K562 (cell line): ENCODE data around the gene DNAJC9. TPM values are rescaled to one million over a fixed set of nuclear protein-coding genes. Genes with fewer than 3 reads are reported as not detected.

Source experiments
- ATAC-seq: fragments of 200-7000 bp; cut with Tn5 transposase; 3 replicates; pipeline ENCODE4 v1.9.1; 2020; ENCODE audit warnings: moderate library complexity
- BruUV-seq: library from RNA; stranded (reverse); fragments of 400-500 nt; replicated peaks from 2 replicates; lab custom pipeline; 2021; lab: Mats Ljungman, UMichigan
- CTCF ChIA-PET: fragments of 300-600 bp; formaldehyde crosslinking; extraction: SDS; loops from one replicate; lab custom pipeline; 2021; ENCODE audit warnings: low intra/inter-chr PET ratio; lab: Yijun Ruan, JAX
- POLR2A ChIA-PET: fragments of 300-600, 350-650 bp; sonication (Branson Sonifier 250); formaldehyde crosslinking; extraction: SDS; loops from one replicate; lab custom pipeline; 2021; ENCODE audit warnings: antibody characterized with exemption, inconsistent platforms; lab: Yijun Ruan, JAX
- DNase-seq, 4 experiments: peaks; one replicate each; pipeline versions ENCODE4 v3.0.0 to v3.0.0-alpha.2; 2011 to 2018; ENCODE audit warnings: low spot score in 3 of 4, mixed read lengths in 3 of 4; ENCODE audit errors: extremely low read depth in 1 of 4
- FAIRE-seq: peaks from 2 replicates; lab custom pipeline; 2011; peaks lifted over from hg19 to GRCh38; lab: Jason Lieb, UNC
- H2AFZ ChIP-seq: 2 replicates; pipeline ENCODE4 v1.6.0; 2011; ENCODE audit warnings: low read depth, low read length, control low read depth, inconsistent platforms
- H3K27ac ChIP-seq: fragments of 200-600 bp; 3 replicates; pipeline ENCODE4 v1.8.0; 2011; ENCODE audit warnings: low read depth, mild to moderate bottlenecking, control low read depth, inconsistent platforms, low read length, moderate library complexity, mixed read lengths; ENCODE audit errors: extremely low read depth
- H3K27me3 ChIP-seq, 2 experiments: fragments of 300-600 bp in 1 of 2; 2 replicates in 1 of 2; 3 replicates in 1 of 2; pipeline versions ENCODE4 v1.6.0 to v1.8.0; 2011; ENCODE audit warnings: inconsistent platforms in 2 of 2, low read length in 2 of 2, mild to moderate bottlenecking in 1 of 2, mixed read lengths in 1 of 2, moderate library complexity in 1 of 2; ENCODE audit not compliant: control insufficient read depth in 2 of 2, insufficient read depth in 2 of 2
- H3K36me3 ChIP-seq: fragments of 300-600 bp; 3 replicates; pipeline ENCODE4 v1.8.0; 2011; ENCODE audit warnings: mild to moderate bottlenecking, low read length, inconsistent platforms; ENCODE audit not compliant: control insufficient read depth, insufficient read depth
- H3K4me1 ChIP-seq, 2 experiments: fragments of 200-600 bp in 1 of 2; replicated peaks in 1 of 2; 2 replicates in 1 of 2; 3 replicates in 1 of 2; pipeline versions ENCODE4 v1.5.1 to v1.8.0; 2011; ENCODE audit warnings: inconsistent platforms in 2 of 2, low read length in 2 of 2, mild to moderate bottlenecking in 1 of 2, mixed read lengths in 1 of 2, moderate library complexity in 1 of 2; ENCODE audit not compliant: control insufficient read depth in 2 of 2, insufficient read depth in 2 of 2
- H3K4me2 ChIP-seq: 2 replicates; pipeline ENCODE4 v1.6.1; 2011; ENCODE audit warnings: low read length, control low read depth, inconsistent platforms, mixed read lengths; ENCODE audit not compliant: insufficient read depth
- H3K4me3 ChIP-seq: fragments of 200-600 bp; sonication (generic), shearing (Covaris generic); 2 replicates; pipeline ENCODE4 v1.5.1; 2016; ENCODE audit warnings: control low read depth, inconsistent platforms
- H3K79me2 ChIP-seq: fragments of 200-600 bp; 3 replicates; pipeline ENCODE4 v1.8.0; 2011; ENCODE audit warnings: low read length, inconsistent platforms; ENCODE audit not compliant: control insufficient read depth, insufficient read depth
- H3K9ac ChIP-seq, 2 experiments: 2 replicates each; pipeline versions ENCODE4 v1.6.0 to v1.6.1; 2011; ENCODE audit warnings: low read depth in 2 of 2, low read length in 2 of 2, control low read depth in 1 of 2, inconsistent platforms in 1 of 2, mild to moderate bottlenecking in 1 of 2, mixed read lengths in 1 of 2; ENCODE audit not compliant: insufficient read depth in 1 of 2
- H3K9me1 ChIP-seq: one replicate; pipeline ENCODE4 v1.6.0; 2011; ENCODE audit warnings: inconsistent platforms, mild to moderate bottlenecking, low read length, moderate library complexity; ENCODE audit not compliant: control insufficient read depth, insufficient read depth
- H3K9me3 ChIP-seq: replicated peaks from 2 replicates; pipeline ENCODE4 v1.5.1; 2011; ENCODE audit warnings: low read depth, low read length, inconsistent platforms; ENCODE audit not compliant: control insufficient read depth, insufficient read depth
- H4K20me1 ChIP-seq: replicated peaks from 2 replicates; pipeline ENCODE4 v1.6.1; 2011; ENCODE audit warnings: low read length, inconsistent platforms, mixed read lengths; ENCODE audit not compliant: control insufficient read depth, insufficient read depth
- BRCA1 ChIP-seq, 2 experiments: fragments of 450-650 bp in 1 of 2; sonication (generic) in 1 of 2; formaldehyde crosslinking in 1 of 2; IDR thresholded peaks; 2 replicates each; pipeline versions ENCODE4 v1.5.0 to v1.6.1; 2017 to 2020; ENCODE audit warnings: mild to moderate bottlenecking in 1 of 2, missing genetic modification reagents in 1 of 2
- HMG20B ChIP-seq: fragments of 250-450 bp; sonication (Bioruptor Pico); IDR thresholded peaks from 2 replicates; pipeline ENCODE4 v1.5.0; 2021; ENCODE audit warnings: mild to moderate bottlenecking
- NR4A1 ChIP-seq, 2 experiments: fragments of 250-450 bp in 1 of 2; fragments of 450-650 bp in 1 of 2; sonication (Bioruptor Pico) in 1 of 2; IDR thresholded peaks; 2 replicates each; pipeline versions ENCODE4 v1.4.0 to v1.6.1; 2016 to 2020; ENCODE audit warnings: mild to moderate bottlenecking in 2 of 2, missing compliant biosample characterization in 1 of 2, missing genetic modification characterization in 1 of 2, moderate library complexity in 1 of 2
- ZKSCAN3 ChIP-seq: fragments of 250-450 bp; sonication (Bioruptor Pico); IDR thresholded peaks from 2 replicates; pipeline ENCODE4 v1.4.0; 2020
- ZNF232 ChIP-seq: sonication (generic); formaldehyde crosslinking; IDR thresholded peaks from 2 replicates; pipeline ENCODE4 v1.8.0; 2022; ENCODE audit warnings: mild to moderate bottlenecking, missing genetic modification reagents
- ZNF263 ChIP-seq: sonication (generic); formaldehyde crosslinking; IDR thresholded peaks from 2 replicates; pipeline ENCODE4 v1.8.0; 2022; ENCODE audit warnings: mild to moderate bottlenecking, missing genetic modification reagents, borderline replicate concordance
- ZNF511 ChIP-seq: sonication (generic); formaldehyde crosslinking; IDR thresholded peaks from 2 replicates; pipeline ENCODE4 v1.8.0; 2022; ENCODE audit warnings: mild to moderate bottlenecking, missing genetic modification reagents
- ZNF609 ChIP-seq: sonication (generic); formaldehyde crosslinking; IDR thresholded peaks from 2 replicates; pipeline ENCODE4 v1.8.1; 2023; ENCODE audit warnings: missing genetic modification reagents, mild to moderate bottlenecking, borderline replicate concordance
- ZNF707 ChIP-seq: fragments of 250-450 bp; sonication (Bioruptor Pico); conservative IDR thresholded peaks from 2 replicates; pipeline ENCODE4 v1.8.0; 2022; ENCODE audit warnings: inconsistent platforms, mild to moderate bottlenecking, moderate library complexity
- WGBS: fragments of 100-300 bp; shearing (Covaris generic); methylation state at CpG from one replicate; pipeline ENCODE4 v1.1.6; 2016; ENCODE audit warnings: low coverage, mixed read lengths; ENCODE audit not compliant: insufficient coverage; ENCODE audit errors: missing lambda C conversion rate; 5-methylcytosine and 5-hydroxymethylcytosine counted together
- in situ Hi-C: fragments of 300-500 bp; cut with MboI; formaldehyde crosslinking; loops from 4 replicates; pipeline ENCODE4 v1.15.0; 2018; ENCODE audit warnings: inconsistent platforms, mixed read lengths
- intact Hi-C: fragments of 100-400 bp; cut with micrococcal nuclease; formaldehyde crosslinking; loops from 2 replicates; pipeline ENCODE4 v1.14.2; 2022
- polyA plus RNA-seq, 8 experiments: library from polyadenylated mRNA; depleted of rRNA in 4 of 8; stranded (reverse) in 5 of 8; unstranded in 3 of 8; fragments of >200 nt; fragmentation: Nextera tagmentation in 2 of 8; fragmentation: Illumina TruSeq in 1 of 8; extraction: Ambion mirVana in 2 of 8; extraction: Trizol in 1 of 8; gene quantifications; 2 replicates each; pipeline versions ENCODE4 v1.2.1 to v1.2.3, GENCODE V29; 2011 to 2014; ENCODE audit warnings: inconsistent platforms in 1 of 8, missing spikeins in 1 of 8
- total RNA-seq, 7 experiments: library from RNA; depleted of rRNA in 6 of 7; stranded (reverse); fragments of >200 nt in 6 of 7; fragmentation: Illumina TruSeq in 2 of 7; extraction: Trizol in 2 of 7; gene quantifications; 2 replicates each; pipeline versions ENCODE4 v1.2.1 to v1.2.3, GENCODE V29; 2011 to 2021; ENCODE audit warnings: low replicate concordance in 1 of 7

Gene DNAJC9
- total and polyA plus RNA-seq, 9 of the 15 experiments (the other 6 are each of a cell fraction or from before 2014, with no cell fraction given): 66.7 to 133 (median 102) TPM

GRCh38 chr10:73244866-73245477 lies 2.1 kb downstream of the DNAJC9 start:
- no TSS peak for BruUV-seq
- in situ Hi-C loops: no loop called here
- peaks cover 87% of the 10 kb centered on the region for H3K79me2 ChIP-seq
- peak overlapping the region; percentile 91 for H3K4me2 ChIP-seq
- peaks cover 79% of the 10 kb centered on the region for H3K36me3 ChIP-seq
- DNase-seq (peak; percentile 44 to 95 (median 68)), ATAC-seq (peak; percentile 58), FAIRE-seq (peak; percentile 96)
- H4K20me1 ChIP-seq: 0 out of 2 replicates have a peak, but pooled peaks cover 9% of the 10 kb centered on the region
- intact Hi-C loops: loop anchor here (5.0 kb wide), 6 partner anchors 122 to 397 kb away; partner anchors contain the start of genes ANXA7, MYOZ1, P4HA1 and PPP3CB
- ChIA-PET POLR2A (interaction anchor here (0.6 to 5.4 kb wide), 12 partner anchors 9 to 513 kb away, joined by 3 to 66 read pairs (median 4); no protein-coding TSS in a partner anchor), CTCF (interaction anchor here (0.6 to 0.7 kb wide), 2 partner anchors 115 to 695 kb away, joined by 3 read pairs; no protein-coding TSS in a partner anchor)
- no peak overlapping the region for H2AFZ ChIP-seq
- H3K27ac ChIP-seq: peak overlapping the region; percentile 95
- peak overlapping the region; percentile 78 to 94; a peak in 3 of 4 replicates for H3K9ac ChIP-seq
- peak overlapping the region; percentile 65 for H3K4me3 ChIP-seq
- H3K9me3 ChIP-seq: no peaks in the 10 kb centered on the region
- H3K27me3 ChIP-seq: no peaks in the 10 kb centered on the region
- 1% methylated on average over 8 of the region's 8 CpGs for WGBS
- no peaks in the 10 kb centered on the region for H3K9me1 ChIP-seq
- H3K4me1 ChIP-seq: peaks cover 3 to 35% of the 10 kb centered on the region in 2 experiments; a peak in 4 of 5 replicates
- TF ChIP-seq ZNF707 (CRISPR knock-in tag) (no peak), ZNF263 (CRISPR knock-in tag) (no peak), ZNF609 (CRISPR knock-in tag) (no peak), BRCA1 (IDR thresholded peaks at IDR 0.05) (no peak), BRCA1 (CRISPR knock-in tag; IDR thresholded peaks at IDR 0.05) (no peak), NR4A1 (CRISPR knock-in tag; IDR thresholded peaks at IDR 0.05) (no peak), NR4A1 (tag; IDR thresholded peaks at IDR 0.05) (no peak), ZKSCAN3 (no peak), ZNF511 (CRISPR knock-in tag) (no peak), HMG20B (CRISPR knock-in tag) (no peak), ZNF232 (CRISPR knock-in tag) (no peak)
